ENCODE results near the gene MYO3B. TPM values are rescaled to one million over a fixed set of nuclear protein-coding genes. Genes with fewer than 3 reads are reported as not detected.

The MYO3B gene
- total and polyA plus RNA-seq, 11 donors = 0.09 to 0.19 (median 0.10) TPM; not detected in 8

- H3K4me1 ChIP-seq = no peaks in the 10 kb centered on the region
- DNase-seq = no peak
- no peak overlapping the region for H3K4me3 ChIP-seq
- H3K27ac ChIP-seq = no peak overlapping the region
- TF ChIP-seq CTCF (IDR thresholded peaks at IDR 0.05) (no peak), POLR2A (IDR thresholded peaks at IDR 0.05) (no peak)
- intact Hi-C loops (cut with DNase I) = no loop called here
- H3K9me3 ChIP-seq = no peaks in the 10 kb centered on the region
- H3K36me3 ChIP-seq = no peaks in the 10 kb centered on the region
- no peak for ATAC-seq
- 72 to 79% (median 78%) methylated on average over 2 of the region's 2 CpGs for WGBS, 4 donors
- H3K27me3 ChIP-seq = peaks cover 0 to 9% (median 5%) of the 10 kb centered on the region in 9 donors
Observed at GRCh38 chr2:170332676-170333402, 154.9 kb downstream of the MYO3B start.

GRCh38 chr2:170335351-170335750 is 157.4 kb downstream of the MYO3B start:
- Histone ChIP-seq H3K27me3 (peaks cover 0 to 21% (median 3%) of the 10 kb centered on the region in 9 donors), H3K4me3 (no peak overlapping the region), H3K36me3 (no peaks in the 10 kb centered on the region), H3K27ac (no peak overlapping the region), H3K9me3 (no peaks in the 10 kb centered on the region), H3K4me1 (no peaks in the 10 kb centered on the region)
- no peak for TF ChIP-seq POLR2A (IDR thresholded peaks at IDR 0.05)
- no peak for TF ChIP-seq CTCF (IDR thresholded peaks at IDR 0.05)
- no peak for ATAC-seq
- intact Hi-C loops (cut with DNase I) = no loop called here
- DNase-seq = no peak
- 37 to 71% (median 60%) methylated on average over 3 of the region's 3 CpGs for WGBS, 4 donors

GRCh38 chr2:170336408-170336807 is 158.5 kb downstream of the MYO3B start:
- Histone ChIP-seq H3K27me3 (peaks cover 0 to 18% (median 0%) of the 10 kb centered on the region in 9 donors), H3K9me3 (no peaks in the 10 kb centered on the region), H3K4me1 (no peaks in the 10 kb centered on the region), H3K4me3 (no peak overlapping the region), H3K36me3 (no peaks in the 10 kb centered on the region), H3K27ac (no peak overlapping the region)
- intact Hi-C loops (cut with DNase I) = no loop called here
- ATAC-seq = no peak
- 85 to 93% (median 88%) methylated on average over 2 of the region's 2 CpGs for WGBS, 4 donors
- no peak for DNase-seq
- no peak for TF ChIP-seq CTCF (IDR thresholded peaks at IDR 0.05)
- no peak for TF ChIP-seq POLR2A (IDR thresholded peaks at IDR 0.05)

GRCh38 chr2:170336916-170337315 is 159.0 kb downstream of the MYO3B start:
- H3K9me3 ChIP-seq = no peaks in the 10 kb centered on the region
- no peaks in the 10 kb centered on the region for H3K4me1 ChIP-seq
- DNase-seq (no peak), ATAC-seq (no peak)
- intact Hi-C loops (cut with DNase I) = no loop called here
- TF ChIP-seq CTCF (IDR thresholded peaks at IDR 0.05) = no peak
- TF ChIP-seq POLR2A (IDR thresholded peaks at IDR 0.05) = no peak
- peaks cover 0 to 18% (median 0%) of the 10 kb centered on the region in 9 donors for H3K27me3 ChIP-seq
- no peak overlapping the region for H3K4me3 ChIP-seq
- no peak overlapping the region for H3K27ac ChIP-seq
- 61 to 78% (median 67%) methylated on average over 2 of the region's 2 CpGs for WGBS, 4 donors
- H3K36me3 ChIP-seq = no peaks in the 10 kb centered on the region
